WTC11 (cell line): ENCODE measurements around the gene RABAC1. TPM values are rescaled to one million over a fixed set of nuclear protein-coding genes. Genes with fewer than 3 reads are reported as not detected.

ENCODE experiments used
- ATAC-seq: fragments of 200-7000 bp; cut with Tn5 transposase; 2 replicates; pipeline ENCODE4 v1.10.0; 2021; ENCODE audit warnings: mild to moderate bottlenecking, moderate library complexity
- CTCF ChIA-PET: fragments of 300-600 bp; sonication (Branson Sonifier 250); formaldehyde crosslinking; loops from one replicate; lab custom pipeline; 2021; ENCODE audit warnings: antibody characterized with exemption; lab: Charles Lee
- POLR2A ChIA-PET: fragments of 350-600 bp; sonication (Branson Sonifier 250); formaldehyde crosslinking; loops from one replicate; lab custom pipeline; 2021; ENCODE audit warnings: antibody characterized with exemption; lab: Charles Lee
- DNase-seq: peaks from one replicate; pipeline ENCODE4 v3.0.0; 2021; ENCODE audit warnings: low spot score
- H3K27ac Mint-ChIP-seq: 2 replicates; pipeline ENCODE4 v1.8.0; 2021; ENCODE audit warnings: mixed read lengths
- H3K27me3 Mint-ChIP-seq: 2 replicates; pipeline ENCODE4 v1.8.0; 2021; ENCODE audit warnings: low read depth, mild to moderate bottlenecking, moderate library complexity, mixed read lengths
- H3K36me3 Mint-ChIP-seq: 2 replicates; pipeline ENCODE4 v1.8.0; 2021; ENCODE audit warnings: mixed read lengths
- H3K4me1 Mint-ChIP-seq: 2 replicates; pipeline ENCODE4 v1.8.0; 2022; ENCODE audit warnings: mixed read lengths
- H3K4me3 Mint-ChIP-seq: 2 replicates; pipeline ENCODE4 v1.8.0; 2021; ENCODE audit warnings: mild to moderate bottlenecking, moderate library complexity, mixed read lengths
- H3K9me3 Mint-ChIP-seq: 2 replicates; pipeline ENCODE4 v1.8.0; 2021; ENCODE audit warnings: mixed read lengths
- CREM ChIP-seq: sonication (generic); formaldehyde crosslinking; IDR thresholded peaks from 2 replicates; pipeline ENCODE4 v1.8.1; 2022; ENCODE audit warnings: mild to moderate bottlenecking, missing genetic modification reagents, moderate library complexity
- HMGA2 ChIP-seq: fragments of 250-450 bp; sonication (Bioruptor Pico); IDR thresholded peaks from 2 replicates; pipeline ENCODE4 v1.4.0; 2021; ENCODE audit warnings: mild to moderate bottlenecking, moderate library complexity
- TEAD1 ChIP-seq: sonication (generic); formaldehyde crosslinking; IDR thresholded peaks from 2 replicates; pipeline ENCODE4 v1.8.0; 2022; ENCODE audit warnings: mild to moderate bottlenecking, missing genetic modification reagents
- ZNF138 ChIP-seq: sonication (generic); formaldehyde crosslinking; conservative IDR thresholded peaks from 2 replicates; pipeline ENCODE4 v1.8.1; 2022; ENCODE audit warnings: mild to moderate bottlenecking, moderate library complexity, missing genetic modification reagents
- ZNF263 ChIP-seq: sonication (generic); formaldehyde crosslinking; IDR thresholded peaks from 2 replicates; pipeline ENCODE4 v1.8.1; 2022; ENCODE audit warnings: low read depth, mild to moderate bottlenecking, moderate library complexity, missing genetic modification reagents
- ZNF396 ChIP-seq: fragments of 250-450 bp; sonication (Bioruptor Pico); IDR thresholded peaks from 2 replicates; pipeline ENCODE4 v1.8.0; 2021; ENCODE audit warnings: mild to moderate bottlenecking, moderate library complexity, borderline replicate concordance
- ZNF671 ChIP-seq: fragments of 250-450 bp; sonication (Bioruptor Pico); IDR thresholded peaks from 2 replicates; pipeline ENCODE4 v1.8.0; 2021; ENCODE audit warnings: mild to moderate bottlenecking
- total RNA-seq: library from RNA; stranded (reverse); gene quantifications from 3 replicates; pipeline ENCODE4 v1.2.3, GENCODE V29; 2021
- TF ChIP-seq, protein P1 (sequence below): sonication (generic); formaldehyde crosslinking; IDR thresholded peaks from 2 replicates; pipeline ENCODE4 v1.8.1; 2023; ENCODE audit warnings: mild to moderate bottlenecking, missing genetic modification reagents
- TF ChIP-seq, protein P2 (sequence below): fragments of 200-600 bp; IDR thresholded peaks from 2 replicates; pipeline ENCODE4 v1.8.0; 2022; ENCODE audit warnings: antibody characterized with exemption
- TF ChIP-seq, protein P3 (sequence below): sonication (generic); formaldehyde crosslinking; IDR thresholded peaks from 2 replicates; pipeline ENCODE4 v1.8.0; 2023; ENCODE audit warnings: missing genetic modification reagents
- TF ChIP-seq, protein P4 (sequence below): sonication (generic); formaldehyde crosslinking; IDR thresholded peaks from 2 replicates; pipeline ENCODE4 v1.8.1; 2022; ENCODE audit warnings: low read depth, missing genetic modification reagents, borderline replicate concordance
- TF ChIP-seq, protein P5 (sequence below): sonication (generic); formaldehyde crosslinking; conservative IDR thresholded peaks from 2 replicates; pipeline ENCODE4 v1.8.1; 2022; ENCODE audit warnings: mild to moderate bottlenecking, missing genetic modification reagents
- TF ChIP-seq, protein P6 (sequence below): fragments of 250-450 bp; sonication (Bioruptor Pico); IDR thresholded peaks from 2 replicates; pipeline ENCODE4 v2.1.2; 2022; ENCODE audit warnings: mild to moderate bottlenecking, moderate library complexity
- TF ChIP-seq, protein P7 (sequence below): sonication (generic); formaldehyde crosslinking; IDR thresholded peaks from 2 replicates; pipeline ENCODE4 v1.8.0; 2022; ENCODE audit warnings: missing genetic modification reagents
- TF ChIP-seq, protein P8 (sequence below): sonication (generic); formaldehyde crosslinking; IDR thresholded peaks from 2 replicates; pipeline ENCODE4 v1.8.0; 2023; ENCODE audit warnings: missing genetic modification reagents, mild to moderate bottlenecking, borderline replicate concordance
- TF ChIP-seq, protein P9 (sequence below): sonication (generic); formaldehyde crosslinking; IDR thresholded peaks from 2 replicates; pipeline ENCODE4 v1.8.1; 2022; ENCODE audit warnings: mild to moderate bottlenecking, missing genetic modification reagents, moderate library complexity, borderline replicate concordance

Gene RABAC1
- total RNA-seq, 1 experiment from 2014 or later, result 159 TPM

DNA sequence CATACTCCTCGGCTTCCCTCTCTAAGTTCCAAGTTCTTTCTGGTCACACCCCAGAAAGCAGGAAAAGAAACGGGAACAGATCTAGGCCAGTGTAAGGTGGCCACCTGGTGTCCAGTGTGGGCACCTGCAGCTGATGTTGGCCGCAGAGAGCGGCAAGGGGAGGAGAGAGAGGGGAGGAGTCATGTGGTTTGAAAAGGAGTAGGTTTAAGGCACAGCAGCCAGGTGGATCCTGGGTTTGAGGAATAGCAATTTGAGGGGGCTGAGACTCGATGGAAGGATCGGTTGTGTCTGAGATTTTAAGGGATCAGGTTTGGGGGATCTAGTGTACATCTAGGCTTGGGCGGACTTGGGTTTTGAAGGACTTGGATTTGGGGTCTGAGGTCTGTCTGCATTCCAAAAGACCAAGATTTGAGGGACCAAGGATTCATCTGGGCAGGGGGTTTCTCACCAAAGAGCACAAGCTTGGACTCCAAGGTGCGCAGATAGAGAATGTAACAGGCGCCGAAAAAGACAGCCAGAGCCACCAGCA is 1.2 kb downstream of the RABAC1 start (continued):
- TF ChIP-seq, protein P1, sequence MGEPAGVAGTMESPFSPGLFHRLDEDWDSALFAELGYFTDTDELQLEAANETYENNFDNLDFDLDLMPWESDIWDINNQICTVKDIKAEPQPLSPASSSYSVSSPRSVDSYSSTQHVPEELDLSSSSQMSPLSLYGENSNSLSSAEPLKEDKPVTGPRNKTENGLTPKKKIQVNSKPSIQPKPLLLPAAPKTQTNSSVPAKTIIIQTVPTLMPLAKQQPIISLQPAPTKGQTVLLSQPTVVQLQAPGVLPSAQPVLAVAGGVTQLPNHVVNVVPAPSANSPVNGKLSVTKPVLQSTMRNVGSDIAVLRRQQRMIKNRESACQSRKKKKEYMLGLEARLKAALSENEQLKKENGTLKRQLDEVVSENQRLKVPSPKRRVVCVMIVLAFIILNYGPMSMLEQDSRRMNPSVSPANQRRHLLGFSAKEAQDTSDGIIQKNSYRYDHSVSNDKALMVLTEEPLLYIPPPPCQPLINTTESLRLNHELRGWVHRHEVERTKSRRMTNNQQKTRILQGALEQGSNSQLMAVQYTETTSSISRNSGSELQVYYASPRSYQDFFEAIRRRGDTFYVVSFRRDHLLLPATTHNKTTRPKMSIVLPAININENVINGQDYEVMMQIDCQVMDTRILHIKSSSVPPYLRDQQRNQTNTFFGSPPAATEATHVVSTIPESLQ (CRISPR knock-in tag), result no peak
- no peak for TF ChIP-seq HMGA2 (CRISPR knock-in tag)
- TF ChIP-seq, protein P2, sequence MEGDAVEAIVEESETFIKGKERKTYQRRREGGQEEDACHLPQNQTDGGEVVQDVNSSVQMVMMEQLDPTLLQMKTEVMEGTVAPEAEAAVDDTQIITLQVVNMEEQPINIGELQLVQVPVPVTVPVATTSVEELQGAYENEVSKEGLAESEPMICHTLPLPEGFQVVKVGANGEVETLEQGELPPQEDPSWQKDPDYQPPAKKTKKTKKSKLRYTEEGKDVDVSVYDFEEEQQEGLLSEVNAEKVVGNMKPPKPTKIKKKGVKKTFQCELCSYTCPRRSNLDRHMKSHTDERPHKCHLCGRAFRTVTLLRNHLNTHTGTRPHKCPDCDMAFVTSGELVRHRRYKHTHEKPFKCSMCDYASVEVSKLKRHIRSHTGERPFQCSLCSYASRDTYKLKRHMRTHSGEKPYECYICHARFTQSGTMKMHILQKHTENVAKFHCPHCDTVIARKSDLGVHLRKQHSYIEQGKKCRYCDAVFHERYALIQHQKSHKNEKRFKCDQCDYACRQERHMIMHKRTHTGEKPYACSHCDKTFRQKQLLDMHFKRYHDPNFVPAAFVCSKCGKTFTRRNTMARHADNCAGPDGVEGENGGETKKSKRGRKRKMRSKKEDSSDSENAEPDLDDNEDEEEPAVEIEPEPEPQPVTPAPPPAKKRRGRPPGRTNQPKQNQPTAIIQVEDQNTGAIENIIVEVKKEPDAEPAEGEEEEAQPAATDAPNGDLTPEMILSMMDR, result peak; percentile 76

DNA sequence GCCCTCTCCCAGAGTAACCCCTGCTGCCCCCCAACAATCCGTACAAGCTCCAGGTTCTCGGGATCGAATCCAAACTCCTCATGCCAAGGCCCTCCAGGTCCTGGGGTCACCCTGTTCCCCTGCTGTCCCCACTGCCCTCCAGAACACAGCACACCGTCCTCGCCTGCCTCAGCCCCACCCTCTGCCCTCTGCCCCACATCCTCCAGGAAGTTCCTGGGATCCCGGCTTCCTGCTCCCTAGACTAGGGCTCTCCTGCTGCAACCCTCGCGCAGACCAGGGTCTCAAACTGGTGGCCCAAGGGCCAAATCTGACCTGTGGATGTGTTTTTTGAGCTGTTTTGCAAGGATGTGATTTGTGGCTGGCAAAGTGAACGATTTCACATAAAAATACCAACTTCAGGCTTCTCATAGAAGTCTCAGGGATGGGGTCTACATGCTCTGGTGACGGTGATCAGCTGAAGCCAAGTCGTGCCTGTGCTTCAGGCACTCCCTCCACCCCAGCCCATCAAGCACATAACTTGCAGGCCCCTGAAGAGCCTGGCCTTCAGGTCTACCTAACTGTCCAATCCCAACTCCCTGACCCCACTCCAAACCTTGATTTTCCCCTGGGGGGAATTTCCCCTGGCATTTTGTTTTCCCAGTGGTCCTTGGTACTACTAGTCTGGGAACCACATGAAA is 1.8 kb downstream of the RABAC1 start:
- POLR2A ChIA-PET, result no interaction called here
- H3K9me3 Mint-ChIP-seq, result no peaks in the 10 kb centered on the region
- ATAC-seq (no peak), DNase-seq (no peak)
- no peaks in the 10 kb centered on the region for H3K27me3 Mint-ChIP-seq
- H3K27ac Mint-ChIP-seq, result peak overlapping the region; percentile 98; the same call in 1 of the 2 replicates
- no peaks in the 10 kb centered on the region; the same call in 1 of the 2 replicates for H3K36me3 Mint-ChIP-seq
- peak overlapping the region; percentile 78 for H3K4me3 Mint-ChIP-seq
- peaks cover 18% of the 10 kb centered on the region for H3K4me1 Mint-ChIP-seq
- CTCF ChIA-PET, result interaction anchor here (1.0 to 5.1 kb wide), 18 partner anchors 11 to 444 kb away, joined by 3 to 26 read pairs (median 6); partner anchors contain the start of gene ZNF574
- no peak for TF ChIP-seq ZNF263 (CRISPR knock-in tag)
- no peak for TF ChIP-seq ZNF671
- TF ChIP-seq, protein P3, sequence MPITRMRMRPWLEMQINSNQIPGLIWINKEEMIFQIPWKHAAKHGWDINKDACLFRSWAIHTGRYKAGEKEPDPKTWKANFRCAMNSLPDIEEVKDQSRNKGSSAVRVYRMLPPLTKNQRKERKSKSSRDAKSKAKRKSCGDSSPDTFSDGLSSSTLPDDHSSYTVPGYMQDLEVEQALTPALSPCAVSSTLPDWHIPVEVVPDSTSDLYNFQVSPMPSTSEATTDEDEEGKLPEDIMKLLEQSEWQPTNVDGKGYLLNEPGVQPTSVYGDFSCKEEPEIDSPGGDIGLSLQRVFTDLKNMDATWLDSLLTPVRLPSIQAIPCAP (CRISPR knock-in tag), result no peak
- TF ChIP-seq CREM (CRISPR knock-in tag), result no peak
- TF ChIP-seq ZNF396 (CRISPR knock-in tag), result no peak
- TF ChIP-seq, protein P4, sequence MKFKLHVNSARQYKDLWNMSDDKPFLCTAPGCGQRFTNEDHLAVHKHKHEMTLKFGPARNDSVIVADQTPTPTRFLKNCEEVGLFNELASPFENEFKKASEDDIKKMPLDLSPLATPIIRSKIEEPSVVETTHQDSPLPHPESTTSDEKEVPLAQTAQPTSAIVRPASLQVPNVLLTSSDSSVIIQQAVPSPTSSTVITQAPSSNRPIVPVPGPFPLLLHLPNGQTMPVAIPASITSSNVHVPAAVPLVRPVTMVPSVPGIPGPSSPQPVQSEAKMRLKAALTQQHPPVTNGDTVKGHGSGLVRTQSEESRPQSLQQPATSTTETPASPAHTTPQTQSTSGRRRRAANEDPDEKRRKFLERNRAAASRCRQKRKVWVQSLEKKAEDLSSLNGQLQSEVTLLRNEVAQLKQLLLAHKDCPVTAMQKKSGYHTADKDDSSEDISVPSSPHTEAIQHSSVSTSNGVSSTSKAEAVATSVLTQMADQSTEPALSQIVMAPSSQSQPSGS, result no peak
- TF ChIP-seq, protein P5, sequence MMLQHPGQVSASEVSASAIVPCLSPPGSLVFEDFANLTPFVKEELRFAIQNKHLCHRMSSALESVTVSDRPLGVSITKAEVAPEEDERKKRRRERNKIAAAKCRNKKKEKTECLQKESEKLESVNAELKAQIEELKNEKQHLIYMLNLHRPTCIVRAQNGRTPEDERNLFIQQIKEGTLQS (CRISPR knock-in tag), result no peak
- TF ChIP-seq, protein P6, sequence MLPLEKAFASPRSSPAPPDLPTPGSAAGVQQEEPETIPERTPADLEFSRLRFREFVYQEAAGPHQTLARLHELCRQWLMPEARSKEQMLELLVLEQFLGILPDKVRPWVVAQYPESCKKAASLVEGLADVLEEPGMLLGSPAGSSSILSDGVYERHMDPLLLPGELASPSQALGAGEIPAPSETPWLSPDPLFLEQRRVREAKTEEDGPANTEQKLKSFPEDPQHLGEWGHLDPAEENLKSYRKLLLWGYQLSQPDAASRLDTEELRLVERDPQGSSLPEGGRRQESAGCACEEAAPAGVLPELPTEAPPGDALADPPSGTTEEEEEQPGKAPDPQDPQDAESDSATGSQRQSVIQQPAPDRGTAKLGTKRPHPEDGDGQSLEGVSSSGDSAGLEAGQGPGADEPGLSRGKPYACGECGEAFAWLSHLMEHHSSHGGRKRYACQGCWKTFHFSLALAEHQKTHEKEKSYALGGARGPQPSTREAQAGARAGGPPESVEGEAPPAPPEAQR (CRISPR knock-in tag), result no peak
- TF ChIP-seq, protein P7, sequence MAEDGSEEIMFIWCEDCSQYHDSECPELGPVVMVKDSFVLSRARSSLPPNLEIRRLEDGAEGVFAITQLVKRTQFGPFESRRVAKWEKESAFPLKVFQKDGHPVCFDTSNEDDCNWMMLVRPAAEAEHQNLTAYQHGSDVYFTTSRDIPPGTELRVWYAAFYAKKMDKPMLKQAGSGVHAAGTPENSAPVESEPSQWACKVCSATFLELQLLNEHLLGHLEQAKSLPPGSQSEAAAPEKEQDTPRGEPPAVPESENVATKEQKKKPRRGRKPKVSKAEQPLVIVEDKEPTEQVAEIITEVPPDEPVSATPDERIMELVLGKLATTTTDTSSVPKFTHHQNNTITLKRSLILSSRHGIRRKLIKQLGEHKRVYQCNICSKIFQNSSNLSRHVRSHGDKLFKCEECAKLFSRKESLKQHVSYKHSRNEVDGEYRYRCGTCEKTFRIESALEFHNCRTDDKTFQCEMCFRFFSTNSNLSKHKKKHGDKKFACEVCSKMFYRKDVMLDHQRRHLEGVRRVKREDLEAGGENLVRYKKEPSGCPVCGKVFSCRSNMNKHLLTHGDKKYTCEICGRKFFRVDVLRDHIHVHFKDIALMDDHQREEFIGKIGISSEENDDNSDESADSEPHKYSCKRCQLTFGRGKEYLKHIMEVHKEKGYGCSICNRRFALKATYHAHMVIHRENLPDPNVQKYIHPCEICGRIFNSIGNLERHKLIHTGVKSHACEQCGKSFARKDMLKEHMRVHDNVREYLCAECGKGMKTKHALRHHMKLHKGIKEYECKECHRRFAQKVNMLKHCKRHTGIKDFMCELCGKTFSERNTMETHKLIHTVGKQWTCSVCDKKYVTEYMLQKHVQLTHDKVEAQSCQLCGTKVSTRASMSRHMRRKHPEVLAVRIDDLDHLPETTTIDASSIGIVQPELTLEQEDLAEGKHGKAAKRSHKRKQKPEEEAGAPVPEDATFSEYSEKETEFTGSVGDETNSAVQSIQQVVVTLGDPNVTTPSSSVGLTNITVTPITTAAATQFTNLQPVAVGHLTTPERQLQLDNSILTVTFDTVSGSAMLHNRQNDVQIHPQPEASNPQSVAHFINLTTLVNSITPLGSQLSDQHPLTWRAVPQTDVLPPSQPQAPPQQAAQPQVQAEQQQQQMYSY (CRISPR knock-in tag), result no peak
- TF ChIP-seq ZNF138 (CRISPR knock-in tag), result no peak
- TF ChIP-seq TEAD1 (CRISPR knock-in tag), result no peak
- TF ChIP-seq, protein P8, sequence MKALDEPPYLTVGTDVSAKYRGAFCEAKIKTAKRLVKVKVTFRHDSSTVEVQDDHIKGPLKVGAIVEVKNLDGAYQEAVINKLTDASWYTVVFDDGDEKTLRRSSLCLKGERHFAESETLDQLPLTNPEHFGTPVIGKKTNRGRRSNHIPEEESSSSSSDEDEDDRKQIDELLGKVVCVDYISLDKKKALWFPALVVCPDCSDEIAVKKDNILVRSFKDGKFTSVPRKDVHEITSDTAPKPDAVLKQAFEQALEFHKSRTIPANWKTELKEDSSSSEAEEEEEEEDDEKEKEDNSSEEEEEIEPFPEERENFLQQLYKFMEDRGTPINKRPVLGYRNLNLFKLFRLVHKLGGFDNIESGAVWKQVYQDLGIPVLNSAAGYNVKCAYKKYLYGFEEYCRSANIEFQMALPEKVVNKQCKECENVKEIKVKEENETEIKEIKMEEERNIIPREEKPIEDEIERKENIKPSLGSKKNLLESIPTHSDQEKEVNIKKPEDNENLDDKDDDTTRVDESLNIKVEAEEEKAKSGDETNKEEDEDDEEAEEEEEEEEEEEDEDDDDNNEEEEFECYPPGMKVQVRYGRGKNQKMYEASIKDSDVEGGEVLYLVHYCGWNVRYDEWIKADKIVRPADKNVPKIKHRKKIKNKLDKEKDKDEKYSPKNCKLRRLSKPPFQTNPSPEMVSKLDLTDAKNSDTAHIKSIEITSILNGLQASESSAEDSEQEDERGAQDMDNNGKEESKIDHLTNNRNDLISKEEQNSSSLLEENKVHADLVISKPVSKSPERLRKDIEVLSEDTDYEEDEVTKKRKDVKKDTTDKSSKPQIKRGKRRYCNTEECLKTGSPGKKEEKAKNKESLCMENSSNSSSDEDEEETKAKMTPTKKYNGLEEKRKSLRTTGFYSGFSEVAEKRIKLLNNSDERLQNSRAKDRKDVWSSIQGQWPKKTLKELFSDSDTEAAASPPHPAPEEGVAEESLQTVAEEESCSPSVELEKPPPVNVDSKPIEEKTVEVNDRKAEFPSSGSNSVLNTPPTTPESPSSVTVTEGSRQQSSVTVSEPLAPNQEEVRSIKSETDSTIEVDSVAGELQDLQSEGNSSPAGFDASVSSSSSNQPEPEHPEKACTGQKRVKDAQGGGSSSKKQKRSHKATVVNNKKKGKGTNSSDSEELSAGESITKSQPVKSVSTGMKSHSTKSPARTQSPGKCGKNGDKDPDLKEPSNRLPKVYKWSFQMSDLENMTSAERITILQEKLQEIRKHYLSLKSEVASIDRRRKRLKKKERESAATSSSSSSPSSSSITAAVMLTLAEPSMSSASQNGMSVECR (CRISPR knock-in tag), result no peak
- TF ChIP-seq, protein P9, sequence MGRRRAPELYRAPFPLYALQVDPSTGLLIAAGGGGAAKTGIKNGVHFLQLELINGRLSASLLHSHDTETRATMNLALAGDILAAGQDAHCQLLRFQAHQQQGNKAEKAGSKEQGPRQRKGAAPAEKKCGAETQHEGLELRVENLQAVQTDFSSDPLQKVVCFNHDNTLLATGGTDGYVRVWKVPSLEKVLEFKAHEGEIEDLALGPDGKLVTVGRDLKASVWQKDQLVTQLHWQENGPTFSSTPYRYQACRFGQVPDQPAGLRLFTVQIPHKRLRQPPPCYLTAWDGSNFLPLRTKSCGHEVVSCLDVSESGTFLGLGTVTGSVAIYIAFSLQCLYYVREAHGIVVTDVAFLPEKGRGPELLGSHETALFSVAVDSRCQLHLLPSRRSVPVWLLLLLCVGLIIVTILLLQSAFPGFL (CRISPR knock-in tag), result no peak
